KMS-11 (cell line): Measurements from ENCODE around the gene MED1.
"Not testable (repeated sequence)": the region's sequence is repeated elsewhere in the genome, so short reads cannot be mapped to it uniquely, and the experiment has no call there.

ENCODE experiments used
- H2AFZ ChIP-seq: fragments of 200-600 bp; sonication (generic); 2 replicates; pipeline ENCODE4 v1.6.1; 2016; ENCODE audit warnings: antibody characterized with exemption, mixed run types, low read depth
- H3K27ac ChIP-seq: fragments of 200-600 bp; sonication (generic); 2 replicates; pipeline ENCODE4 v1.6.1; 2016; ENCODE audit warnings: mild to moderate bottlenecking, mixed run types
- H3K27me3 ChIP-seq: fragments of 200-600 bp; sonication (generic); 2 replicates; pipeline ENCODE4 v1.6.1; 2017; ENCODE audit warnings: mild to moderate bottlenecking, low read depth, mixed run types, moderate library complexity; ENCODE audit not compliant: insufficient read depth
- H3K36me3 ChIP-seq: fragments of 200-600 bp; sonication (generic); 2 replicates; pipeline ENCODE4 v1.6.1; 2017; ENCODE audit warnings: mild to moderate bottlenecking, mixed run types; ENCODE audit not compliant: insufficient read depth
- H3K4me1 ChIP-seq: fragments of 200-600 bp; sonication (generic); 2 replicates; pipeline ENCODE4 v1.6.1; 2016; ENCODE audit warnings: mild to moderate bottlenecking, low read depth, mixed run types; ENCODE audit not compliant: poor library complexity, severe bottlenecking
- H3K4me2 ChIP-seq: fragments of 200-600 bp; sonication (generic); 2 replicates; pipeline ENCODE4 v1.7.0; 2016; ENCODE audit warnings: mild to moderate bottlenecking, mixed run types
- H3K4me3 ChIP-seq: fragments of 200-600 bp; sonication (generic); IDR thresholded peaks from 2 replicates; pipeline ENCODE4 v1.6.1; 2017; ENCODE audit warnings: low read depth, low read length, mixed read lengths; ENCODE audit not compliant: insufficient read depth
- H3K79me2 ChIP-seq: fragments of 200-600 bp; sonication (generic); 2 replicates; pipeline ENCODE4 v1.6.1; 2016; ENCODE audit warnings: low read depth, mixed run types; ENCODE audit not compliant: insufficient read depth
- H3K9ac ChIP-seq: fragments of 200-600 bp; sonication (generic); 2 replicates; pipeline ENCODE4 v1.6.1; 2016; ENCODE audit warnings: mild to moderate bottlenecking, mixed run types
- H4K20me1 ChIP-seq: fragments of 200-600 bp; sonication (generic); 2 replicates; pipeline ENCODE4 v1.6.1; 2016; ENCODE audit warnings: mild to moderate bottlenecking, mixed run types; ENCODE audit not compliant: insufficient read depth
- CTCF ChIP-seq: fragments of 200-600 bp; sonication (generic); conservative IDR thresholded peaks from 2 replicates; pipeline ENCODE4 v1.6.1; 2017; ENCODE audit warnings: low read depth, mild to moderate bottlenecking, antibody characterized with exemption, low read length, moderate library complexity, mixed read lengths

Gene MED1

GRCh38 chr17:39485555-39485954 lies 34.5 kb upstream of the MED1 start:
- H3K27me3 ChIP-seq = no peaks in the 10 kb centered on the region
- H2AFZ ChIP-seq = no peak overlapping the region
- TF ChIP-seq CTCF = no peak
- H3K4me2 ChIP-seq = no peak overlapping the region
- no peak overlapping the region for H3K9ac ChIP-seq
- H4K20me1 ChIP-seq = no peaks in the 10 kb centered on the region
- H3K36me3 ChIP-seq = peaks cover 5% of the 10 kb centered on the region; the same call in 1 of the 2 replicates
- H3K79me2 ChIP-seq = peaks cover 18% of the 10 kb centered on the region; the same call in 1 of the 2 replicates
- no peak overlapping the region for H3K4me3 ChIP-seq
- H3K4me1 ChIP-seq = peaks cover 7% of the 10 kb centered on the region
- no peak overlapping the region for H3K27ac ChIP-seq

- no peak overlapping the region for H2AFZ ChIP-seq
- no peak for TF ChIP-seq CTCF
- no peaks in the 10 kb centered on the region for H4K20me1 ChIP-seq
- H3K9ac ChIP-seq = no peak overlapping the region
- no peak overlapping the region for H3K4me3 ChIP-seq
- H3K27me3 ChIP-seq = no peaks in the 10 kb centered on the region
- peaks cover 25% of the 10 kb centered on the region; the same call in 1 of the 2 replicates for H3K79me2 ChIP-seq
- H3K4me2 ChIP-seq = no peak overlapping the region
- no peaks in the 10 kb centered on the region; the same call in none of the 2 replicates for H3K36me3 ChIP-seq
- H3K27ac ChIP-seq = no peak overlapping the region
- peaks cover 7% of the 10 kb centered on the region for H3K4me1 ChIP-seq
These were observed 33.1 kb upstream of the MED1 start for GRCh38 chr17:39484178-39484577.

- Histone ChIP-seq H3K4me1 (peaks cover 7% of the 10 kb centered on the region), H3K9ac (no peak overlapping the region), H4K20me1 (no peaks in the 10 kb centered on the region), H3K36me3 (no peaks in the 10 kb centered on the region; the same call in none of the 2 replicates), H2AFZ (no peak overlapping the region), H3K27me3 (no peaks in the 10 kb centered on the region), H3K79me2 (peaks cover 26% of the 10 kb centered on the region; the same call in 1 of the 2 replicates), H3K4me2 (no peak overlapping the region), H3K27ac (no peak overlapping the region), H3K4me3 (no peak overlapping the region)
- no peak for TF ChIP-seq CTCF
These were observed 32.4 kb upstream of the MED1 start for GRCh38 chr17:39483506-39483905.

DNA sequence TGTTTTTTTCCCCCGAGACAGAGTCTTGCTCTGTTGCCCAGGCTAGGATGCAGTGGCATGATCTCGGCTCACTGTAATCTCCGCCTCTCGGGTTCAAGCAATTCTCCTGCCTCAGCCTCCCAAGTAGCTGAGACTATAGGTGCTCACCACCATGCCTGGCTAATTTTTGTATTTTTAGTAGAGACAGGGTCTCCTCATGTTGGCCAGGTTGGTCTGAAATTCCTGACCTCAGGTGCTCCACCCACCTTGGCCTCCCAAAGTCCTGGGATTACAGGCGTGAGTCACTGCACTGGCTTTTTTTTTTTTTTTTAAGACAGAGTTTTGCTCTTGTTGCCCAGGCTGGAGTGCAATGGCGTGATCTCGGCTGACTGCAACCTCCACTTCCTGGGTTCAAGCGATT lies 28.6 kb upstream of the MED1 start:
- H3K79me2 ChIP-seq = 0 out of 2 replicates have a peak, but pooled peaks cover 18% of the 10 kb centered on the region
- not testable (repeated sequence) for H3K9ac ChIP-seq, H3K4me1 ChIP-seq, H2AFZ ChIP-seq, H3K4me2 ChIP-seq, H3K4me3 ChIP-seq, H3K27me3 ChIP-seq, H3K27ac ChIP-seq, H4K20me1 ChIP-seq, H3K36me3 ChIP-seq

GRCh38 chr17:39473310-39473709 lies 22.2 kb upstream of the MED1 start:
- no peak for TF ChIP-seq CTCF
- Histone ChIP-seq H3K9ac (no peak overlapping the region), H3K4me1 (no peaks in the 10 kb centered on the region)

GRCh38 chr17:39468610-39469009 lies 17.5 kb upstream of the MED1 start:
- Histone ChIP-seq H3K4me1 (peaks cover 23% of the 10 kb centered on the region), H3K79me2 (peaks cover 64% of the 10 kb centered on the region)
- not testable (repeated sequence) for H3K27ac ChIP-seq, H3K9ac ChIP-seq, H3K27me3 ChIP-seq, H2AFZ ChIP-seq, H4K20me1 ChIP-seq, H3K4me2 ChIP-seq, H3K36me3 ChIP-seq, H3K4me3 ChIP-seq

More at GRCh38 chr17:39473310-39473709, 22.2 kb upstream of the MED1 start:
- H3K4me3 ChIP-seq = no peak overlapping the region
- H4K20me1 ChIP-seq = peaks cover 6% of the 10 kb centered on the region; the same call in 1 of the 2 replicates
- no peak overlapping the region for H2AFZ ChIP-seq
- no peak overlapping the region for H3K27ac ChIP-seq
- no peaks in the 10 kb centered on the region for H3K27me3 ChIP-seq
- peaks cover 12% of the 10 kb centered on the region; the same call in 1 of the 2 replicates for H3K36me3 ChIP-seq
- no peak overlapping the region for H3K4me2 ChIP-seq
- H3K79me2 ChIP-seq = peaks cover 19% of the 10 kb centered on the region

- not testable (repeated sequence) for H3K9ac ChIP-seq, H3K4me3 ChIP-seq, H3K27me3 ChIP-seq, H3K27ac ChIP-seq, H3K36me3 ChIP-seq, H2AFZ ChIP-seq
- Histone ChIP-seq H3K79me2 (peaks cover 73% of the 10 kb centered on the region), H4K20me1 (peaks cover 18% of the 10 kb centered on the region; the same call in 1 of the 2 replicates), H3K4me1 (peaks cover 23% of the 10 kb centered on the region), H3K4me2 (peak overlapping the region; percentile 98)
These were observed 13.6 kb upstream of the MED1 start for GRCh38 chr17:39464639-39465181.
